HG03103 (cell line): ENCODE data around the gene KAZN.

Experiments
- ATAC-seq: cut with Tn5 transposase; IDR thresholded peaks from one replicate; pipeline ENCODE4 v1.9.1; 2021; ENCODE audit warnings: low read depth; ENCODE audit not compliant: unreplicated experiment

Gene KAZN

DNA sequence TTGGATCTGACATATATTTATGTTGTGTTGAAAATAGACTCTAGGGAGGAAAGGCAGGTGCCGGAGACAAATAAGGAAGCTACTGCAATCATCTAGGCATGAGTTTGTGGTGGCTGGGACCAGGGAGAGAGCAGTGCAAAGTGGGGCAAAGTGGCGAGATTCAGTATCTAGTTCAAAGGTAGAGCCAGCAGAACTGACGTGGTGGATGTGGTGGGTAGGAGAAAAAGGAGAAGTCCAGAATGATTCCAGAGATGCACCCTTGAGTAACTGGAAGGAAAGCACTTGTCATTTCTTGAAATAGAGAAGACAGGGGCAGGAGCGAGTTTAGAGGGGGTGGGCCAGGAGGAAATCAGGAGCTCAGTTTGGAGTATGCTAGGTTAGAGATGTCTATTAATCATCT is 275.2 kb downstream of the KAZN start:
- no peak for ATAC-seq

GRCh38 chr1:14875524-14876509 is 277.3 kb downstream of the KAZN start:
- ATAC-seq, result no peak

DNA sequence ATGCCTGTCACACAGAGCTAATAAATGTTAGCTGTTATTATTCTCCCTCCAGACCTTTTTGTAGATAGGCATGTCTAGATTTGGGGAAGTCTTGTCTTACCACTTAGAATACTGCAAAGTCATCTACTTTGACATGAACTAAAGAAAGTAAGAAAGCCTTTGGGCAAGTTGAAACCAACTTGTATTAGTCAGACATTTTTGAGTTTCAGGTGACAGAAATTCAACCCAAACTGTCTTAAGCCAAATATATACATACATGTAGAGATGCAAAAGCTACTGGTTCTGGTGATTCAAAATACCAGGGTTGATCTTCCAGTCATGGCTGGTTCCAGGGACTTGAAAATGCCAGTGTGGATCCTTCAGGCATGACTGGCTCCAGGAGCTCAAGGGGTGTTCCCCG is 278.3 kb downstream of the KAZN start:
- no peak for ATAC-seq

DNA sequence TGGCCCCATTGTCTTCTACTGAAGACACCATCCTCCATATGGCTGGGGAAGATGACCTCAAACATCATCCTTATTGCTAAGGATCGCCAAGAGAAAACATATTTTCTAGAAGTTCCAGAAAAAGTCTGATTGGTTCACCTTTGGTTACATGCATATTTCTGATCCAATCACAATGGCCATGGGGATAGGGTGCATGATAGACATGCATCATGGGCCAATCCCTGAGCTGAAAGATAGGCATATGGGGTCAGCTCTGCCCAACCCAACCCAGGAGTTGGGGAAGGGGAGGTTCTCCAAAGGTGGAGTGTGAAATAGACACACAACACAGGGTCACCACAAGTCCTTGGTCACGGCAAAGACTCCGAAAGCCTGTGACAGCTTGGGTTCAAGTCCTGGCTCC is 278.7 kb downstream of the KAZN start:
- ATAC-seq, result no peak

- no peak for ATAC-seq
These were observed 279.6 kb downstream of the KAZN start for GRCh38 chr1:14878124-14878523.

GRCh38 chr1:14878951-14879350 is 280.5 kb downstream of the KAZN start:
- ATAC-seq, result no peak

DNA sequence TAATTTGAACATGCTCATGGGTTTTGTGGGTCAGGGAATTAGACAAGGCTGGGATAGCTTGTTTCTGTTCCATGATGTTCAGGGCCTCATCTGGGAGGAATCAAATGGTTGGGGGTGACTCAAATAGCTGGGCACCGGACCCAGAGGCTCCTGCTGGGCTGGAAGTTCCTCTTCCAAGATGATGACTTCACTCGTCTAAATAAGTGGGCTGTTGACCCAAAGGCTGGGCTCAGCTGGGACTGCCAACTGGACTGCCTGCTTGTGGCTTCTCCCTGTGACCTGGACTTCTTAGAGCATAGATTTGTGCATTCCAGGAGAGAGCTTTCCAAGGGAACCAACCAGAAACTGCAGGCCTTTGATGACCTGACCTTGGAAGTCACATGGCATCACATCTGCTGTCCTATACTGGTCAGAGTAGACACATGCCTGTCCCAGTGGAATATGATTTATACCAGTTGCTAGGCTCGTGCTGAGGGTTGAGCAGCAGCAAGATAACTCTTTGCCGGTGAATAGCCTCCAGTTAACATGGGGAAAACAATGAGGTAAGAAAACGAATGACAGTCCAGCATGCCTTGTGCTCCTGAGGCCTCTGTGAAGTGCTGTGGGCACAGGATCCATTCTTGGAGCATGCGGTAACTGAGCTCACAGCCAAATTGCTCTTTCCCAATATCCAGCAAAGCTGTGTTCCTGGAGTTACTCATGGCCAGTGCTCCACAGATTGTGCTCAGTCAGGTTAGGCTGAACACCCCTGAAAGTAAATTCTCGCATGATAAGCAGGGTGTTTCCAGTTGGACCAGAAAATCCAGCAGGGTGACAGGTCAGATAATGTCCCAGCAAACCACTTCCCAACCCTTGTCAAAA is 282.2 kb downstream of the KAZN start:
- no peak for ATAC-seq

DNA sequence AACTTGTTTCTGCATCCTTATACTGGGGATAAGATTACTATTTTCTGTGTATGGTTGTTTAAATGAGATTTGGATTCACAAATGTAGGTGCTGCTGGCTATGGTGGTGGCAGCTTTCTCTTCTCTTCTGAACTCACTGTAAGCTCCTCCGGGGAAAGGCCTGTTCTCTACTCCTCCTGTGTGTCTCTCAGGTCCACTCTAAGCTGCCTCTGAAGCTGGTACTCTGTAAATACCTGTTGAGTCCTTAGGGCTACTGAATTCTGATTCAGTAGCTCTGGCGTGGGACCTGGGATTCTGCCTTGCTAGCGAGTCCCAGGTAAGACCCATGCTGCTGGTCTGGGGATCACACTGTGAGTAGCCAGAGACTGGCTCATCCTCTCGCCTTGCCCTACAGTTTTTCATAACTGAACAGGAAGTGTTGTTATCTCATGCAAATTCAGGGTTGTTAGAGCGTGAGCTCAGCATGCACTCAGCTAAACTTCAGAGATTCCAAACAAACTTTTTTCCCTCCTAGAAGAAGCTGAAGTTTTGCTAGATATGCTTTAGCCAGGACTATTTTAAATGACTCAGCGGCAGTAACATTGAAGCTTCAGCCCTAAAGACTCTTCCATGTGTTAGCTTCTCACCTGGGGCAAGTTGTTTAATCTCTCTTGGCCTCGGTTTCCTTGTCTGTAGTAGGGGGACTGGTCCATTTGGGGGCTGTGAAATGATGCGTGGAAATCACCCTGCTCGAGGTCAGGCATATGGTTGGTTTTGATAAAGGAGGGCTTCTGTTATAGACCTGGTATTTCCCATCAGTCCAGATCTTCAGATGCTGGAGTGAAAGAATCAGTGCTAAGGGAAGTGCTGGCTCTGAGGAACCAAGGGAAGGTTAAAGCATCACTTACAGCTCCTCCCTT is 283.5 kb downstream of the KAZN start:
- peak; percentile 91 for ATAC-seq

- no peak for ATAC-seq
These were observed 286.2 kb downstream of the KAZN start for GRCh38 chr1:14884614-14885175.

GRCh38 chr1:14887044-14887566 is 288.6 kb downstream of the KAZN start:
- no peak for ATAC-seq

DNA sequence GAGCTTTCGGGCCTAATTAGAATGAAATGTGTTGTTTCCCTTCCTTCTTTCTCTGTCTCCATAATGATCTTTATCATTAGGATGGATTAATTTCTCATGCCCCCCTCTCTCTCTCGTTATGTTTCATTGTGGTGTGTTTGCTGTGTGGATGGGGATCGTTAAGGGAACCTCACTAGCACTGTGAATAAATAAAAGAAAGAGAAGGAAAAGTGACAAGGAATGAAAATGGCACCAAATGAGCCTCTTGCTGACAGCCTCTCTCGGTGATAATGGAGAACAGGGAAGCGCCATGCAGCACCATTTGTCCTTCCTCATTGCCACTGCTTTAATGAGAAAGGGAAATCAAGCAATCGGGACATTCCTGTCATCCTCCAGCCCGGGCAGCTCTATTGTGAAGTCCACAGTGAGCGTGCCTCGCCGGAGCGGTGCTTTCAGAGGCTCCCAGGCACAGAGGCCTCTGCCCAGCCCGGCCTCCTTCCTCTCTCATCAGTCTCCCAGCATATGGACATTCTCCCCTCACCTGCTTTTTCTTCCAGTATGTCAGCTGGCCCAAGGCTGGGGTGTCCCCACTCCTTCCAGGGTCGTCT is 289.4 kb downstream of the KAZN start:
- ATAC-seq, result no peak

DNA sequence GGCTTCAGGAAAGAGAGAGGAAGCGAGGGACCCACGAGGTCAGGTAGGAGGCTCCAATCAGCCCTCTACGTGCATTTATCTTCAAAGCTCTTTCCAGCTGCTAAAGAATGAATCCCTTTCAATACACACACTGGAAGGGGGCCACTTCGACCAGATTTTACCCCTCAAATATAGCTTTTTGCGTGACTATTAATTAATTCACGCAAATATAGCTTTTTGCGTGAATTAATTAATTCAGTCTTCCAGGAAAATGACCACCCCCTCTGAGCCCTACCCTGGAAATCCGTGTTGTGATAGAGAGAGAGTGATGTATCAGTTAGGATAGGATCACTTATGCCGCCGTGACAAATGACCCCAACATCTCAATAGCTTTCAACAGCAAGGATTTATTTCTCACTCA is 289.9 kb downstream of the KAZN start:
- ATAC-seq, result no peak

- no peak for ATAC-seq
These were observed 291.4 kb downstream of the KAZN start for GRCh38 chr1:14889825-14890440.

DNA sequence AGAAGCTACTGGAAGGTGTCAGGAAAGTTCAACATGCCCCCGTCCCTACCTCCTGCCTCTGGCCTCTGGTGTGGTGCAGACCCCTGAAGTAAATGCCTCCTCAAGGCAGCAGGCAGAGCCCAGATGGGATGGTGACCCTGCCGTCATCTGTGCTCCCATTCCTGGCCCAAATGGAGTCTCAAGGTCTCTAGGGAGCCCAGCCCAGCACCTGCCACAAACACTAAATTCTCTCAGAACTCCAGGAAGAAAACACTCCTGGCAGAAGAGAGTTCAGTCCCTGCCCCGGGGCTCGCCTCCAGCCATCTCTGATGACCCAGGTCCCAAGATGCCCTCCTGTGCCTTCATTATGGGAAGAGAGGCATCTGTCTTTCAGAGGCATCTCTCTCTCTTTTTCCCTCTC is 293.5 kb downstream of the KAZN start:
- no peak for ATAC-seq

GRCh38 chr1:14894811-14895560 is 296.5 kb downstream of the KAZN start:
- ATAC-seq, result no peak

GRCh38 chr1:14895727-14896126 is 297.2 kb downstream of the KAZN start:
- ATAC-seq, result no peak

DNA sequence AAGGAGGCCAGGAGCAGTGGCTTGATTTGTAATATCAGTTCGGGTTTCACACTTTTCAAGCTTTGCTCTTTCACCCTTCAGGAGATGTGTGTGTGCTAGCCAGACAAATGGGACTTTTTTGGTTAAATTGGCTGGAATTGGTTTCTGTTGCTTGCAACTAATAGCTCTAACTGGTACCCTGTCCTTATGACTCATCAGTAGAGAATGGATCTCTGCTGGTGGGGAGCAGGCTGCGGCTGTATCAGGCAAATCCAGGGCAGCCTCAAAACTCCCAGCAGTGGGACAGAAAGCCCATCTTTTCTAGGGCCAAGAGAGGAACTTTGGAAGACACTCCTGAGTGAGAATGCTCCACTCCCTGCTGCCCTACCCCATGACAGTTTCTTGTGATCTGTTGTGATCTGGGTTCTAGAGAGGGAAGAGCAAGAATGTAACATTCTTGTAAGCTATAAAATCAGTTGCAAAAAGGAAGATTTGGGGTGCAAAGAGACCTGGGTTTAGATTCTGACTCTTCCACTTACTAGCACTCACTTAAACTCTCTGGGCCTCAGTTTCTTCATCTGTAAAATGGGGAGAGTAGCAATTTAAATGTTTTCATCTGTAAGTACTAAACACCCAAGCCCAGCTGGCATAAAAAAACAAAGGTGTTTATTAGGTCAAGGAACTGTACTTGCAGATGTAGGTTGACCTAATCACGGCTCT is 298.0 kb downstream of the KAZN start:
- no peak for ATAC-seq

DNA sequence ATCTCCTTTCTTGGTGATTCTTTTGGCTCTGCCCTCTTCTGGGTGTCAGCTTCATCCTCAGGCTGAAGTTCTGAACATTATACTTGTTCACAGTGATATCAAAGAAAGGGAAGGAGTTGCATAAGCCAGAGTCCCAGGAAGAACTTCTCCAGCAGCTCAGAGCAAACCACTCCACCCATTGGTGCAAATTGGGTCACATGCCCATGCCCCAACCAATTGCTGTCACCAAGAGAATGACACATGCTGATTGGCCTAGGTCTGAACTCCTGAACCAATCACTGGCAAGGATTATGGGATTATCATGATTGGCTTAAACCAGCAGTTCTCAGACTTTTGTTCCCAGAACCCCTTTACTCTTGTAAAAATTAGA is 298.6 kb downstream of the KAZN start:
- ATAC-seq, result no peak
